ENCODE data around the gene PFKL. TPM values are rescaled to one million over a fixed set of nuclear protein-coding genes. Genes with fewer than 3 reads are reported as not detected.

Gene PFKL
- total and polyA plus RNA-seq, 9 donors: 51.6 to 84.4 (median 65.3) TPM

- H3K4me1 ChIP-seq (ENCODE audit: control insufficient read depth, insufficient read depth, low read length): no peaks in the 10 kb centered on the region
- H3K36me3 ChIP-seq (ENCODE audit: control insufficient read depth, insufficient read depth, low read length): no peaks in the 10 kb centered on the region
- DNase-seq: no peak
- no CpG with 5 or more reads among the region's 1 CpG for WGBS (ENCODE audit: insufficient coverage)
- H3K9me3 ChIP-seq (replicated peaks; ENCODE audit: control insufficient read depth, low read depth, low read length): peaks cover 3% of the 10 kb centered on the region
- no peaks in the 10 kb centered on the region for H3K27me3 ChIP-seq (ENCODE audit: control insufficient read depth, insufficient read depth, low read length)
- no peak overlapping the region for H3K27ac ChIP-seq (ENCODE audit: low read length)
- H3K4me3 ChIP-seq (ENCODE audit: low read length): no peak overlapping the region
These were observed 63.4 kb downstream of the PFKL start for GRCh38 chr21:44363278-44363677.

- Histone ChIP-seq H3K36me3 (ENCODE audit: control insufficient read depth, insufficient read depth, low read length) (no peaks in the 10 kb centered on the region), H3K27ac (ENCODE audit: low read length) (no peak overlapping the region), H3K4me3 (ENCODE audit: low read length) (no peak overlapping the region), H3K27me3 (ENCODE audit: control insufficient read depth, insufficient read depth, low read length) (peaks cover 8% of the 10 kb centered on the region), H3K4me1 (ENCODE audit: control insufficient read depth, insufficient read depth, low read length) (no peaks in the 10 kb centered on the region), H3K9me3 (replicated peaks; ENCODE audit: control insufficient read depth, low read depth, low read length) (peaks cover 3% of the 10 kb centered on the region)
- DNase-seq: no peak
- 75% methylated on average over 18 of the region's 22 CpGs for WGBS (ENCODE audit: insufficient coverage)
These were observed 64.5 kb downstream of the PFKL start for GRCh38 chr21:44364151-44365053.

- H3K9me3 ChIP-seq (replicated peaks; ENCODE audit: control insufficient read depth, low read depth, low read length): peaks cover 3% of the 10 kb centered on the region
- no peaks in the 10 kb centered on the region for H3K36me3 ChIP-seq (ENCODE audit: control insufficient read depth, insufficient read depth, low read length)
- no peak for DNase-seq
- 88% methylated on average over 13 of the region's 18 CpGs for WGBS (ENCODE audit: insufficient coverage)
- peaks cover 14% of the 10 kb centered on the region for H3K27me3 ChIP-seq (ENCODE audit: control insufficient read depth, insufficient read depth, low read length)
- H3K4me1 ChIP-seq (ENCODE audit: control insufficient read depth, insufficient read depth, low read length): peaks cover 5% of the 10 kb centered on the region
- H3K4me3 ChIP-seq (ENCODE audit: low read length): no peak overlapping the region
- H3K27ac ChIP-seq (ENCODE audit: low read length): no peak overlapping the region
These were observed 65.6 kb downstream of the PFKL start for GRCh38 chr21:44365251-44365966.

GRCh38 chr21:44365967-44366585, 66.2 kb downstream of the PFKL start:
- Histone ChIP-seq H3K27me3 (ENCODE audit: control insufficient read depth, insufficient read depth, low read length) (peaks cover 19% of the 10 kb centered on the region), H3K4me1 (ENCODE audit: control insufficient read depth, insufficient read depth, low read length) (peaks cover 5% of the 10 kb centered on the region)
- WGBS (ENCODE audit: insufficient coverage): 89% methylated on average over 19 of the region's 22 CpGs

GRCh38 chr21:44366586-44367211, 66.8 kb downstream of the PFKL start:
- Histone ChIP-seq H3K27ac (ENCODE audit: low read length) (no peak overlapping the region), H3K36me3 (ENCODE audit: control insufficient read depth, insufficient read depth, low read length) (no peaks in the 10 kb centered on the region), H3K27me3 (ENCODE audit: control insufficient read depth, insufficient read depth, low read length) (peaks cover 21% of the 10 kb centered on the region), H3K9me3 (replicated peaks; ENCODE audit: control insufficient read depth, low read depth, low read length) (peaks cover 3% of the 10 kb centered on the region), H3K4me1 (ENCODE audit: control insufficient read depth, insufficient read depth, low read length) (peaks cover 5% of the 10 kb centered on the region), H3K4me3 (ENCODE audit: low read length) (no peak overlapping the region)
- WGBS (ENCODE audit: insufficient coverage): 90% methylated on average over 23 of the region's 28 CpGs
- DNase-seq: no peak

More at GRCh38 chr21:44365967-44366585, 66.2 kb downstream of the PFKL start:
- no peak overlapping the region for H3K27ac ChIP-seq (ENCODE audit: low read length)
- no peak overlapping the region for H3K4me3 ChIP-seq (ENCODE audit: low read length)
- peaks cover 3% of the 10 kb centered on the region for H3K9me3 ChIP-seq (replicated peaks; ENCODE audit: control insufficient read depth, low read depth, low read length)
- no peaks in the 10 kb centered on the region for H3K36me3 ChIP-seq (ENCODE audit: control insufficient read depth, insufficient read depth, low read length)
- no peak for DNase-seq

GRCh38 chr21:44368711-44369446, 69.0 kb downstream of the PFKL start:
- Histone ChIP-seq H3K4me3 (ENCODE audit: low read length) (no peak overlapping the region), H3K27me3 (ENCODE audit: control insufficient read depth, insufficient read depth, low read length) (peaks cover 22% of the 10 kb centered on the region), H3K27ac (ENCODE audit: low read length) (no peak overlapping the region), H3K36me3 (ENCODE audit: control insufficient read depth, insufficient read depth, low read length) (no peaks in the 10 kb centered on the region), H3K9me3 (replicated peaks; ENCODE audit: control insufficient read depth, low read depth, low read length) (no peaks in the 10 kb centered on the region), H3K4me1 (ENCODE audit: control insufficient read depth, insufficient read depth, low read length) (peaks cover 5% of the 10 kb centered on the region)
- DNase-seq: no peak
- 26% methylated on average over 31 of the region's 35 CpGs for WGBS (ENCODE audit: insufficient coverage)

GRCh38 chr21:44370027-44370735, 70.3 kb downstream of the PFKL start:
- Histone ChIP-seq H3K27ac (ENCODE audit: low read length) (no peak overlapping the region), H3K36me3 (ENCODE audit: control insufficient read depth, insufficient read depth, low read length) (no peaks in the 10 kb centered on the region), H3K9me3 (replicated peaks; ENCODE audit: control insufficient read depth, low read depth, low read length) (no peaks in the 10 kb centered on the region), H3K4me3 (ENCODE audit: low read length) (no peak overlapping the region), H3K27me3 (ENCODE audit: control insufficient read depth, insufficient read depth, low read length) (peaks cover 23% of the 10 kb centered on the region), H3K4me1 (ENCODE audit: control insufficient read depth, insufficient read depth, low read length) (peaks cover 5% of the 10 kb centered on the region)
- 32% methylated on average over 27 of the region's 29 CpGs for WGBS (ENCODE audit: insufficient coverage)
- DNase-seq: no peak

- Histone ChIP-seq H3K27ac (ENCODE audit: low read length) (no peak overlapping the region), H3K9me3 (replicated peaks; ENCODE audit: control insufficient read depth, low read depth, low read length) (no peaks in the 10 kb centered on the region), H3K36me3 (ENCODE audit: control insufficient read depth, insufficient read depth, low read length) (no peaks in the 10 kb centered on the region), H3K4me1 (ENCODE audit: control insufficient read depth, insufficient read depth, low read length) (peaks cover 5% of the 10 kb centered on the region), H3K4me3 (ENCODE audit: low read length) (no peak overlapping the region), H3K27me3 (ENCODE audit: control insufficient read depth, insufficient read depth, low read length) (peaks cover 26% of the 10 kb centered on the region)
- WGBS (ENCODE audit: insufficient coverage): 87% methylated on average over 25 of the region's 37 CpGs
- DNase-seq: no peak
These were observed 71.0 kb downstream of the PFKL start for GRCh38 chr21:44370786-44371410.

- no peaks in the 10 kb centered on the region for H3K9me3 ChIP-seq (replicated peaks; ENCODE audit: control insufficient read depth, low read depth, low read length)
- no peaks in the 10 kb centered on the region for H3K36me3 ChIP-seq (ENCODE audit: control insufficient read depth, insufficient read depth, low read length)
- H3K27ac ChIP-seq (ENCODE audit: low read length): no peak overlapping the region
- H3K4me3 ChIP-seq (ENCODE audit: low read length): no peak overlapping the region
- DNase-seq: no peak
- 81% methylated on average over 3 of the region's 6 CpGs for WGBS (ENCODE audit: insufficient coverage)
- H3K27me3 ChIP-seq (ENCODE audit: control insufficient read depth, insufficient read depth, low read length): peaks cover 26% of the 10 kb centered on the region
- peaks cover 5% of the 10 kb centered on the region for H3K4me1 ChIP-seq (ENCODE audit: control insufficient read depth, insufficient read depth, low read length)
These were observed 71.7 kb downstream of the PFKL start for GRCh38 chr21:44371596-44371995.

Data from muscle of leg (tissue), 11 donors.